ENCODE data around the gene F2RL3.
"Not testable (repeated sequence)": the region's sequence is repeated elsewhere in the genome, so short reads cannot be mapped to it uniquely, and the experiment has no call there.

The F2RL3 gene

GRCh38 chr19:16888629-16889365 lies at the start of gene F2RL3:
Gene F2RL3 (plus strand): TSS chr19:16888999. CDS start chr19:16889190, 191 bp downstream.
- peak; percentile 89 for DNase-seq

GRCh38 chr19:16841391-16841926 lies 47.3 kb upstream of the F2RL3 start:
- DNase-seq: no peak

- DNase-seq: no peak
Measured at GRCh38 chr19:16846901-16847300, 41.9 kb upstream of the F2RL3 start.

- no peak for DNase-seq
Measured at GRCh38 chr19:16847430-16847829, 41.4 kb upstream of the F2RL3 start.

- no peak for DNase-seq
Measured at GRCh38 chr19:16849168-16849567, 39.6 kb upstream of the F2RL3 start.

- DNase-seq: no peak
Measured at GRCh38 chr19:16850133-16850532, 38.7 kb upstream of the F2RL3 start.

- no peak for DNase-seq
Measured at GRCh38 chr19:16851031-16851712, 37.6 kb upstream of the F2RL3 start.

GRCh38 chr19:16853066-16853465 lies 35.7 kb upstream of the F2RL3 start:
- no peak for DNase-seq

- DNase-seq: no peak
Measured at GRCh38 chr19:16856091-16856490, 32.7 kb upstream of the F2RL3 start.

GRCh38 chr19:16859626-16860025 lies 29.2 kb upstream of the F2RL3 start:
- no peak for DNase-seq

GRCh38 chr19:16860118-16860517 lies 28.7 kb upstream of the F2RL3 start:
- DNase-seq: no peak

GRCh38 chr19:16861011-16861410 lies 27.8 kb upstream of the F2RL3 start:
- DNase-seq: no peak

- DNase-seq: no peak
Measured at GRCh38 chr19:16861834-16862233, 27.0 kb upstream of the F2RL3 start.

GRCh38 chr19:16862826-16863415 lies 25.9 kb upstream of the F2RL3 start:
- DNase-seq: peak; percentile 81

- DNase-seq: no peak
Measured at GRCh38 chr19:16867211-16867610, 21.6 kb upstream of the F2RL3 start.

GRCh38 chr19:16868423-16869130 lies 20.2 kb upstream of the F2RL3 start:
- no peak for DNase-seq

- no peak for DNase-seq
Measured at GRCh38 chr19:16869331-16869972, 19.3 kb upstream of the F2RL3 start.

GRCh38 chr19:16871871-16872270 lies 16.9 kb upstream of the F2RL3 start:
- no peak for DNase-seq

GRCh38 chr19:16872728-16873127 lies 16.1 kb upstream of the F2RL3 start:
- DNase-seq: no peak

GRCh38 chr19:16873594-16873993 lies 15.2 kb upstream of the F2RL3 start:
- no peak for DNase-seq

- no peak for DNase-seq
Measured at GRCh38 chr19:16874250-16874977, 14.4 kb upstream of the F2RL3 start.

- not testable (repeated sequence) for DNase-seq
Measured at GRCh38 chr19:16874978-16875299, 13.9 kb upstream of the F2RL3 start.

Measured in OCI-M1 (cell line).